HG03045 (cell line): ENCODE data around the gene LTA4H.
"Not testable (repeated sequence)": the region's sequence is repeated elsewhere in the genome, so short reads cannot be mapped to it uniquely, and the experiment has no call there.

Experiments used
- ATAC-seq: cut with Tn5 transposase; IDR thresholded peaks from one replicate; pipeline ENCODE4 v1.9.1; 2021; ENCODE audit warnings: mild to moderate bottlenecking, moderate library complexity; ENCODE audit not compliant: unreplicated experiment

The LTA4H gene

DNA sequence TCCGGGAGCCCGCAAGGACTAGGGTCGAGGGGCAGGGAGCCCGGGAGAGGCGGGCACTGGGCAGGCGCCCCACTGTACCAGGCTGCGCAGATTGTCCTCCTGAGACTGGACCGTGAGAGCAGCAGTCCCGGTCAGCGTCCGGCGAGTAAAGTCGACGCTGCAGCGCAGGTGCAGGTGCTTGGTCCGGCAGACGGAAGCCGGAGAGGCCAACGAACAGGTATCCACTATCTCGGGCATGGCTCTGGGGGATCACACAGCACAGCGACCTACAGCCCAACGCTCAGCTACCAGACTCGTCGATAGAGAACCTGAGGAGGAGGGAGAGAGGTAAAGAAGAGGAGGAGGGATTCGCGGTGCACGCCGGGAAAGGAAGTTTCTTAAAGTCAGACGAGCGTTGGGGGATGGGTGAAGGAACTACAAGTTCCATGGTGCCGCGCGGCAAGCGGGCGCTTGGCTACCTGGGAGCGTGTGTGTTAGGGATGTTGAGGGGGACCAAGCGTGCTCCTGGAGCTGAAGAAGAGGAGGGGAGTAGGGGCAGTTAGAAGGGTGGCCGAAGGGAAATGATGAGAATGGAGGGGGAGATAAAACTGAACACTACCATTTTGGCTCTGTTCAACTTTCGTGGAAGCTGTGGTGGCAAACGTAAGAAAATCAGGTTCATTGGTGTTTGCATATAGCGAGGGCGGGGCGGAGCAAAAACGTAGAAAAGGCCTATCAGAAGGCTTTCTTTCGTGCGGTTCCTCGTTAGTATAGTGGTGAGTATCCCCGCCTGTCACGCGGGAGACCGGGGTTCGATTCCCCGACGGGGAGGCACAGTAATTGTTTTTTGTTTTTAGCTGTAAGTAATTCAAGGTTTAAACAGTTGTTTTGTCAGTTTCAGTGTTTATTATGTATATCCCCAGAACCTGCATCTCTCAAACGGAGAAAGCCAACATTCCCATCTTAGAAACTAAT is at the start of gene LTA4H:
Gene LTA4H (minus strand): TSS at position 305 of the 954 bp plus-strand sequence. CDS start 68 bp downstream, at position 237.
- ATAC-seq = peak; percentile 94

DNA sequence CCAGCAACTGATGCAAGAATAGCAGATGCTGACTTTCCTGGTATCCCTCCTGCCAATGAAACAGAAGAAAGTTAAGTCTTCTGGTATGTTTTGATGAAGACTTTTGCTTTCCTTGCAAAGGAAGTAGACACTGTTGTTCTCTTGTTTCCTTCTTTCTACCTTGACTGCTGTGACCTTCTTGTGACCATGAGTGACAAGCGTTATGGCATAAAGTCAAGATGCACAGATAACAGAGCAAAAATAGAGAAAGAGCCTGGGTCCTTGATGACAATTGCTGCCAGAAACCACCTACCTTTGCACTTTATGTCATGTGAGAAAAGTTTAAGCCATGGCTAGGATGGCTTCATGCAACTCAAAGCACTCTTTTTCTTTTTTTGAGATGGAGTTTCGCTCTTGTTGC is 49.2 kb upstream of the LTA4H start:
- ATAC-seq = no peak

DNA sequence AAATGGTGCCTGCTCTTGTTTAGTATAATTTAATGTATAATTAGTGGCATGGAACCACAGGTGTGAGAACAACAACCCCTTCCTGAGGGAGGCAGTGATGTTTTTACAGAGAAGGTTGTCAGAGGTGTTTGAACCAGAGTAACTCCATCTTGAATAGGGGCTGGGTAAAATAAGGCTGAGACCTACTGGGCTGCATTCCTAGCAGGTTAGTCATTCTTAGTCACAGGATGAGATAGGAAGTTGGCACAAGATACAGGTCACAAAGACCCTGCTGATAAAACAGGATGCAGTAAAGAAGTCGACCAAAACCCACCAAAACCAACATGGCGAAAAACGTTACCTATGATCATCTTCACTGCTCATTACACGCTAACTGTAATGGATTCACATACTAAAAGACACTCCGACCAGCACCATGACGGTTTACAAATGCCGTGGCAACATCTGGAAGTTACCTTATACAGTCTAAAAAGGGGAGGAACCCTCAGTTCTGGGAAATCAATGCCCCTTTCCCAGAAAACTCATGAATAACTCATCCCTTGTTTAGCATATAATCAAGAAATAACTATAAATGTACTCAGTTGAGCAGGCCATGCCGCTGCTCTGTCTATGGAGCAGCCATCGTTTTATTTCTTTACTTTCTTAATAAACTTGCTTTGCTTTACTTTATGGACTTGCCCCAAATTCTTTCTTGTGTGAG is 47.8 kb upstream of the LTA4H start:
- ATAC-seq = no peak

GRCh38 chr12:96081596-96081995 is 46.2 kb upstream of the LTA4H start:
- ATAC-seq = no peak

DNA sequence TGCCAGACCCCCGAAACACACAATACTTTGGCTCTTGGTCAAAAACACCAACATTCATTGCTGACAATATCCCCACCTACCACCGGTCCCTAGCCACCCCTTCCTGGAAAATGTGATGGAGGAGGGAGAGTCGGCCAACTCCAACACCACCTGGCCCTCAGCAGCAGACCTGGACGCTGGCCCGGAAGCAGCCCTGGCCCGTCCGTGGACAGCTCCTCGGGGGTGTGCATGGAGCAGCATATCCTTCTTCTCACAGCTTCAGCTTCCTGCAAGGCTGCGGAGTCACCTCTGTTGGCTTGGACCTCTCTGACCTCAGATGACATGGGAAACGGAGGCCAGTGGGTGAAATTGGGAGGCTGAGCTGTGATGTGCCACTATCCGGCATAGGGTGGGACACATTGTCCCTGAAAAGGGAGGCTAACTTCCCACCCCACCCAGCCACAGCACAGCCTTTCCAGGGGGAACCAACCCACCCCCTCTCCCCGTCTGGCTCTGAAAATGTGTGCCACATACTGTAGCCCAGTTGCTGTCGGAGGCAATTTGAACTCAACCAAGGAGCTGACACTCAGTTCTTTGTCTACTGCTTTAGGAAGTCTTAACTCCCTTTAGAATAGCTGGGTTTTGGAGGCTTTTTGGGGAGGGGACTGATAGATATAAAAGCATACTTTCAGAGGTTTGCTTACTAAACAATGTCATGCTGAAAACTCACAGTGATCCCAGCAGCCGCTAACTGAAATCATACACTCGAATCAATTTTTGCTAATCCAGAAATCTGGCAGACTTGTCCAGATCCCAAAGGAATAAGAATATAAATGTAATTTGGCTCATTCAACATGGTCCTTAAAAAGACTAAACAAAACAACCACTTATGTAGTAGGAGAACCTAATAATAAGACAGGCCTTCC is 43.1 kb upstream of the LTA4H start:
- ATAC-seq = no peak

DNA sequence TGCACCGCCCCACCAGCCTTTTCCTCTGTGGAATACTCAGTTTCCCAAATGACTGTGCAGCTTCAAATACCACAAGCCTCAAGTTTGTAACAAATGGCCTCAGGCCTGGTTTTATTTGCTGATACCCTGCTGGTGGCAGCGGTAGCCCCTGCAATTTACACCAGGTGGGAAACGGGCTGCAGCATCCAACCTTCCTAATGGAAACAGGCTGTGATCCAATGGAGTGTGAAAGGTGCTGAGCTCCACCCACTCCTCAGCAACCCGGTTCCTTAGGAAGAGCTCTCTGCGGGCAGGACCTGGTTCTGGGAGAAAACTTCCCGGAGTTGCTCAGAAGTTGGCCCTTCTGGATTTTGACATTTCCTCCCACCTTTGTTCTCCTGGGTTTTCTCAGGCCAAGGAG is 41.7 kb upstream of the LTA4H start:
- no peak for ATAC-seq

GRCh38 chr12:96075560-96075959 is 40.2 kb upstream of the LTA4H start:
- no peak for ATAC-seq

DNA sequence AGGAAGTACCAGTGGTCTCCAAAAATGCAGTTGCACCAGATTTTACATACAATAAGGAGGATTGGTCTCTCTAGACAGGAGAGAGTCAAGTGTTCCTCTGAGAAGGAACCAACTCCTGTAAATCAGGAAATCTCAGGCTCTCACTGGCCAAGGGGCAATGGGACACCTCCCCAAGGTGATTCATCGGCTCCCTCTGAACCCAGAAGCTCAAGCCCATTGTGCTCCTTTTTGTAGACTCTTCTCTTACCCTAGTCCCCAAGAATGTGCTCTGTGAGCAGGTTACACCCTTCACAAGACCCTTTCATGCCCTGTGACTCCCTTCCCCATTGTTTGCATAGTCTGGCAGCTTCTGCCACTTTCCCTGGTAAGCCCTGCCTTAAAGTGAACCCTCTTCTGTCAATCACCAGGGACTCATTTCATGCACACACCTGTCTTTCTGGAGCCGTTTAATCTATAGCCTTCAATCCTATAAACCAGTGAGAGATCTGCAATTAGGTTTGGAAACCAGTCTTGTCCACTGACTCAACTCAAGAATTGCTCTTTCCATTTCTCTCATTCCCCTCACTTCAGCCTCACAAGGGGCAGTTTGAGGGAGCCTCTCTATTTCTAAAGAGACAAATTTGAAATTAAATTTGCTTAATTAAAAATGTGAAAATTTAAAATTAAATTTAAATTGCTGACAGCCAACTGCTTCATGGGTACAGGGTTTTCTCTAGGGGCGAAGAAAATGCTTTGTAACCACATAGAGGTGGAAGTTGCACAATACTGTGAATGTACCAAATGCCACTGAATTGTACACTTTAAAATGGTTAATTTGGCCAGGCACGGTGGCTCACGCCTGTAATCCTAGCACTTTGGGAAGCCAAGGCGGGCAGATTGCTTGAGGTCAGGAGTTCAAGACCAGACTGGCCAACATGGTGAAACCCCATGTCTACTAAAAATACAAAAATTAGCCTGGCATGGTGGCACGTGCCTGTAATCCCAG is 38.3 kb upstream of the LTA4H start:
- no peak for ATAC-seq

DNA sequence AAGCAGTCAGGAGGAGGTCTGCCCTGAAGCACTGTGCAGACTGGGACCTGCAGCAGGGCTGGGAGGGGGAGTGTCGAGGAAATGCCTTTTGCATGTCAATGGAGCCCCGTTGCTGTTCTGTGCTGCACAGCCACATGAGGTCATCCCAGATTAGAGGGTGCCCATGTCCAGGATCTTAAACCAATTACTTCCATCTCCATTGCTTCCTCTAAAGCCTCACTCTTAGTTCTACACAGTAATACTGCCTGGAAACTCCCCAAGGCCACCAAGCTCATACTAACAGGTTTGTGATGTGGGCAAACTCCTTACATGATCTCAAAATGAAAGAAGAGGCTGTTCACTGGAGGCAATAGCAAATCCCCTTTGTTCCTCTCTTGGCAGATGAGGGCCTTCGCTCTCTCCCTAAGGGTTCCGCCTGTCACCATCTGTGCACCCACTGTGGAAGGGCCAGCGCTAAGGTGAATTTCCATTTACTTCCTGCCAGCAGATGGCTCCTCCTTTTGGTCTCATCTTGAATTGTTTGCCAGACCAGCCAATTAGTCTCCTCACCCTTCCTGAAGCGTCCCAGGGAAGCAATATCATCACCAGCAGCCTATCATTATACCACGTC is 35.4 kb upstream of the LTA4H start:
- ATAC-seq = peak; percentile 70

DNA sequence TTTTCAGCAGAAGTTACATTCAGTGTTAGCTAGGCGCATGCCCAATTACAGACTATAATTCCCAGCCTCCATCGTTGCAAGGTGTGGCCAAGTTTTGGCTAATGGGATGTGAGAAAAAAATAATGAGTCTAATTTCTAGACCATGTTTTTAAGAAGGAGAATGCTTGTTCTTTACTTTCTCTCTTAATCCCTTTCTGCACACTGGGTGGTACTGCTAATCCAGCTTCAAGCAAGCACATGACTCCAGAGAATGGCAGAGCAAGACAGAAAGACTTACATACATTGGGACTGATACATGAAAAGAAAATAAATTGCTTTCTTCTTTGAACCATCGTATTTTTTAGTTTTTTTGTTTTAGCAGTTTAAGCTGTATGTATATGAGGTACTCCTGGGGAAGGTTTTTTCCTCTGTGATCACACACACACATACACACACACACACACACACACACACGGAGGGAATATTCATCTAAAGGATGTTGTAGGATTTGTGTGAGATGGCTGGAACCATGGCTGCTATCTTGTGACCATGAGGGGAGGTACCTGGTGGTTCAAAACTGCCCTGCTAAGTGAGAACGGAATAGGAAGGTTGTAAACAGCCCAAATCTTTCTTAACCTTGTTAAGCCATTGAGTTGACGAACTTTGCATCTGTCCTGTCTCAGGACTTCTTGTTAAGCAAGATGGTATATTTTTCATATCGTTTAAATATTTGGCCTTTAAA is 34.3 kb upstream of the LTA4H start:
- ATAC-seq = no peak

DNA sequence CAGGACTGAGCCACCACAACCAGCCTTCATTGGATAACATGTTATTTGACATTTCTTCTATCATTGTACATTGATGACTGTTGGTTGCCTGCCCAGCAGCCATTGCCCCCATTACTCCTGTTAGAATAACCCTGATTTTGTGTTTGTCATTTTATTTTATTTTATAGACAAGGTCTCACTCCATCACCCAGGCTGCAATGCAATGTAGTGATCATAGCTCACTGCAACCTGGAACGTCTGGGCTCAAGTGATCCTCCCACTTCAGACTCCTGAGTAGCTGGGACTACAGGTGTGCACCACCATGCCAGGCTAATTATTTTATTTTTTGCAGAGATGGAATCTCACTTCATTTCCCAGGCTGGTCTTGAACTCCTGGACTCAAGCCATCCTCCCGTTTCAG is 33.2 kb upstream of the LTA4H start:
- ATAC-seq = no peak

DNA sequence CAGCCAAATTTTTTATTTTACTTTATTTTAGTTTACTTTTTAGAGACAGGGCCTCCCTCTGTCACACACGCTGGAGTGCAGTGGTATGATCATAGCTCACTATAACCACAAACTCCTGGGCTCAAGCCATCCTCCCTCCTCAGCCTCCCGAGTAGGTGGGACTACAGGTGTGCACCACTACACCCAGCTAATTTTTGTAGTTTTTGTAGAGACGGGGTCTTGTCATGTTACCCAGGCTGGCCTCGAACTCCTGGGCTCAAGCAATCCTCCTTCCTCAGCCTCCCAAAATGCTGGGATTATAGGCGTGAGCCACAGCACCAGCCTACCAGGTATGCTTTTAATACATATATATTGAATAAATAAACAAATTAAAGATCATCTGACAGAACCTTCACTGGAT is 32.7 kb upstream of the LTA4H start:
- ATAC-seq = no peak

GRCh38 chr12:96065776-96066175 is 30.4 kb upstream of the LTA4H start:
- not testable (repeated sequence) for ATAC-seq

DNA sequence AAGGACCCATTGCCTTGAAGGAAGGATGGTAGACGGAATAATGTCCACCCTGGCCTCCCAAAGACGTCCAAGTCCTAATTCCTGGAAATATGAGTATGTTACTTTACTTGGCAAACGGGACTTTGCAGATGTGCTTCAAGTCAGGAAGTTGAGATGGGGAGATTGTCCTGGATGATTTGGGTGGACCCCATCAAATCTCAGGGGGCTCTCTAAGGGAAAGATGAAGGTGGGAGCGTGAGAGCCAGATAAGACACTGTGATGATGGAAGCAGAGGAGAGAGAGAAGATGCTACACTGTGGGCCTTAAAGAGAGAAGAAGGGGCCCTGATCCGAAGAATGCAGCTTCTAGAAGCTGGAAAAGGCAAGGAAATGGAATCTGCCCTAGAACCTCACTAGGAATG is 29.6 kb upstream of the LTA4H start:
- no peak for ATAC-seq

DNA sequence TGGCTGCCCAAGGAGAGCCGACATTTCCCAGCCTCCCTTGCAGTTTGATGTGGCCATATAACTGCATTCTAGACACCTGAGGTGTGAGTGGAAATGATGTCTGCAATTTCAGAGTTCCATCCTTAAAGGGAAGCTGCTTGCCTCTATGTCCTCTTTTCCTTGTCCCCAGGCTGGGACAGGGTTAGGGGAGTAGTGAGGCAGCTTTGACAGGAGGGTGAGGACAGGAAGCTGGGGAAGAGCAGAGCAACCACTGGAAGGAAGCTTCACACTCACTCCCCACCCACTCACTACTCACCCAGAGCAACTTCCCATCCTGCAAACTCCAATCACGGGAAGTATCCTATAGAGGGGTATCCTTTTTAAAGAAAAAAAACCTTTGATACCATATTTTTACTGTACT is 28.9 kb upstream of the LTA4H start:
- no peak for ATAC-seq

DNA sequence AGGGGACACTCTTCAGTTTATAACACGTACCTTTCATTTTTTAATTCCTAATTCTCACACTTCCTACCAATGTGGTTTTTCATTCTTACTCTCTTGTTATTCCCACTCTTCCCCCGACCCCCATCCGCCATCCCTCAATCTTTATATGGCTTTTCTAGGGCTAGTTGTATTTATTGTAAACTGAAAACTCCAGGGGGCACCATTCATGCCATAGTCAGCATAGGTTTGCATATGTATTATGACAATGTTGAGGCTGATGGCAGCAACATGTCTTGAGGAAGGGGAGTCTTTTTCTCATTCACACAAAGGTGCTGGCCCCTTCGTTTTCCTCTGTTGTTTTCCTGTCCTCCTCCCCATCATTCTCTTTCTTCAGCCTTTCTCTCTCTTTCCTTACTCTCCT is 27.7 kb upstream of the LTA4H start:
- ATAC-seq = no peak

DNA sequence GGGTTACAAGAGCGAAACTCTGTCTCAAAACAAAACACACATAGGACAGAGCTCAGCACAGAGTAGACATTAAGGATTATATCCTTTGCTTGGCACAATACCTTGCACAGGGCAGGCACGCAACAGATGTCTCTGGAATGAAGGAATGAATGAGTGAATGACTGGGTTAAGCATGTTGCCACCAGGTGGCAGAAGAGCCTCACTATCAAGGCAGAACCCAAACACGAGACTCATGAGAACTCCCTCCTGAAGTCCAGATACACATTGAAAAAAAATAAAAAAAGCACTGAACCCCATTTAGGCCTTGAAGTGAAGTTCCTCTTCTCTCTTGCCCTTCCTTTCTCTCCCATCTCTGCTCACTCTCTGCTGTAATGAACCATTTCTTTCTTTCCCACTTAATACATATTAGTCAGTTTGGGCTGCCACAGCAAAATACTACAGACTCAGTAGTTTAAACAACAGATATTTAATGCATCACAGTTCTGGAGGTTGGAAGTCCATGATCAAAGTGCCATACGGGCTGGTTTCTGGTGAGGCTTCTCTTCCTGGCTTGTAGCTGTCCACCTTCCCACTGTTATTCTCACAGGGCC is 26.6 kb upstream of the LTA4H start:
- peak; percentile 76 for ATAC-seq

- ATAC-seq = no peak
These were observed 25.9 kb upstream of the LTA4H start for GRCh38 chr12:96061323-96061722.
